ENCODE measurements around the gene OR10K2.

GRCh38 chr1:158426137-158426536 lies at the start of gene OR10K2:
- TF ChIP-seq POLR2A (IDR thresholded peaks at IDR 0.05; ENCODE audit: control extremely low read depth in 1 of 2, low read depth in 2 of 2, low read length in 2 of 2) (no peak), MAFK (IDR thresholded peaks at IDR 0.05; ENCODE audit: low read depth, low read length) (no peak), KDM1A (IDR thresholded peaks at IDR 0.05; ENCODE audit: borderline replicate concordance, low read length) (no peak), MAX (IDR thresholded peaks at IDR 0.05) (no peak), EZH2 (IDR thresholded peaks at IDR 0.05; ENCODE audit: low read depth, low read length, severe bottlenecking) (no peak), JUN (IDR thresholded peaks at IDR 0.05; ENCODE audit: low read depth, low read length) (no peak), POLR2AphosphoS5 (IDR thresholded peaks at IDR 0.05; ENCODE audit: low read depth, low read length) (no peak), TEAD4 (IDR thresholded peaks at IDR 0.05; ENCODE audit: low read depth, low read length) (no peak)
